ENCODE measurements around the gene NSMCE1. TPM values are rescaled to one million over a fixed set of nuclear protein-coding genes. Genes with fewer than 3 reads are reported as not detected.

The NSMCE1 gene
- total and polyA plus RNA-seq, 2 donors (not counting 1 experiment from before 2014, with no cell fraction given) = 29.0 to 61.9 TPM

- H3K4me1 ChIP-seq (ENCODE audit: control insufficient read depth in 2 of 2, insufficient read depth in 2 of 2, low read length in 2 of 2) = peaks cover 31 to 34% of the 10 kb centered on the region in 2 donors
- DNase-seq (no peak), ATAC-seq (ENCODE audit: low read depth) (peak; percentile 21)
- H3K4me3 Mint-ChIP-seq = peak overlapping the region; percentile 20
- no peaks in the 10 kb centered on the region for H3K27me3 Mint-ChIP-seq
- 76% methylated on average over 5 of the region's 7 CpGs for WGBS (ENCODE audit: insufficient coverage)
- POLR2A ChIA-PET = interaction anchor here (0.7 kb wide), 1 partner anchor 33 kb away, joined by 6 read pairs; no protein-coding TSS in a partner anchor
- H3K27me3 ChIP-seq (replicated peaks in 1 of 4; ENCODE audit: control extremely low read depth in 1 of 4, control insufficient read depth in 3 of 4, insufficient read depth in 4 of 4, low read length in 3 of 4) = no peaks in the 10 kb centered on the region
- peak overlapping the region; percentile 34 for H3K4me2 ChIP-seq (replicated peaks; ENCODE audit: low read depth, low read length, poor library complexity, severe bottlenecking)
- peaks cover 42% of the 10 kb centered on the region for H3K4me1 Mint-ChIP-seq
- no peak overlapping the region for H3K9ac ChIP-seq (ENCODE audit: low read length)
- H4K20me1 ChIP-seq (ENCODE audit: control insufficient read depth, insufficient read depth, low read length, poor library complexity, severe bottlenecking) = no peaks in the 10 kb centered on the region
- H3K9me3 Mint-ChIP-seq (ENCODE audit: insufficient read depth) = no peaks in the 10 kb centered on the region
- CTCF ChIA-PET = no interaction called here
- intact Hi-C loops (cut with micrococcal nuclease) = no loop called here
- H3K36me3 ChIP-seq (replicated peaks in 1 of 2; ENCODE audit: control extremely low read depth in 1 of 2, control insufficient read depth in 1 of 2, extremely low read depth in 1 of 2, insufficient read depth in 2 of 2, low read length in 1 of 2) = no peaks in the 10 kb centered on the region
- no peak overlapping the region for H3K4me3 ChIP-seq (ENCODE audit: control extremely low read depth in 1 of 5, extremely low read depth in 1 of 5, insufficient read depth in 1 of 5, low read depth in 2 of 5, low read length in 4 of 5)
- TF ChIP-seq EZH2 (IDR thresholded peaks at IDR 0.05; ENCODE audit: borderline replicate concordance, insufficient read depth, low read depth, low read length, poor library complexity, severe bottlenecking) = no peak
- no peak for TF ChIP-seq CTCF (IDR thresholded peaks at IDR 0.05)
- no peaks in the 10 kb centered on the region for H3K9me3 ChIP-seq (ENCODE audit: control extremely low read depth in 1 of 3, control insufficient read depth in 2 of 3, insufficient read depth in 1 of 3, low read length in 2 of 3)
- peak overlapping the region; percentile 72 for H3K27ac Mint-ChIP-seq
- H2AFZ ChIP-seq (ENCODE audit: insufficient read depth, low read depth, low read length, poor library complexity, severe bottlenecking) = peak overlapping the region; percentile 38
- H3K79me2 ChIP-seq (ENCODE audit: control insufficient read depth, insufficient read depth, low read length) = no peaks in the 10 kb centered on the region
- no peak overlapping the region for H3K27ac ChIP-seq (ENCODE audit: low read length in 2 of 2)
Observed at GRCh38 chr16:27284865-27285675, 16.5 kb upstream of the NSMCE1 start.

DNA sequence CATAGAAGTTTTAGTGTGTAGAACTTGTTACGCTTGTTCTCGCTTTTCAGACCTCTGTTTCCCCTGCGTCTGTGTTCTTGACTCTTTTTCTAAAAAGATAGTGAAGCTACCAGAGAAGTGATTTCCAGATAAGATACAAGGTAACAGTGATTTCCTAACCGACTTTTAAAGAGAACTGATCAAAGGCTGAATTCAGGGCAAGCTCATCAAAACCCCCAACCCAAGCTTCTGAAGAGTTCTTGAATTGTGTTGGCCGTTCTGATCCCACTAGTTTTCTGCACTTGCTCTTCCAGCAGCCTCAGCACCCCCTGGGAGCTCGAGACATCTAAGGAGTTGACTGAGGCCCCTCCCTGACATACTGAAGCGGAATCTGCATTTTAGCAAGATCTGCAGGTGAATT lies 12.7 kb upstream of the NSMCE1 start:
- ATAC-seq (ENCODE audit: low read depth) = no peak
- intact Hi-C loops (cut with micrococcal nuclease) = no loop called here
- CTCF ChIA-PET = interaction anchor here (1.1 kb wide), 1 partner anchor 27 kb away, joined by 3 read pairs; no protein-coding TSS in a partner anchor
- Histone ChIP-seq H3K4me3 (ENCODE audit: control extremely low read depth in 1 of 5, extremely low read depth in 1 of 5, insufficient read depth in 1 of 5, low read depth in 2 of 5, low read length in 4 of 5) (no peak overlapping the region), H3K4me1 (ENCODE audit: control insufficient read depth in 2 of 2, insufficient read depth in 2 of 2, low read length in 2 of 2) (peaks cover 21% of the 10 kb centered on the region in 2 donors), H3K27me3 (replicated peaks in 1 of 4; ENCODE audit: control extremely low read depth in 1 of 4, control insufficient read depth in 3 of 4, insufficient read depth in 4 of 4, low read length in 3 of 4) (no peaks in the 10 kb centered on the region), H4K20me1 (ENCODE audit: control insufficient read depth, insufficient read depth, low read length, poor library complexity, severe bottlenecking) (no peaks in the 10 kb centered on the region), H3K36me3 (replicated peaks in 1 of 2; ENCODE audit: control extremely low read depth in 1 of 2, control insufficient read depth in 1 of 2, extremely low read depth in 1 of 2, insufficient read depth in 2 of 2, low read length in 1 of 2) (no peaks in the 10 kb centered on the region), H3K27ac (ENCODE audit: low read length in 2 of 2) (no peak overlapping the region), H3K9me3 (ENCODE audit: control extremely low read depth in 1 of 3, control insufficient read depth in 2 of 3, insufficient read depth in 1 of 3, low read length in 2 of 3) (no peaks in the 10 kb centered on the region), H3K9ac (ENCODE audit: low read length) (no peak overlapping the region), H3K4me2 (replicated peaks; ENCODE audit: low read depth, low read length, poor library complexity, severe bottlenecking) (no peak overlapping the region), H3K79me2 (ENCODE audit: control insufficient read depth, insufficient read depth, low read length) (no peaks in the 10 kb centered on the region), H2AFZ (ENCODE audit: insufficient read depth, low read depth, low read length, poor library complexity, severe bottlenecking) (no peak overlapping the region)
- TF ChIP-seq EZH2 (IDR thresholded peaks at IDR 0.05; ENCODE audit: borderline replicate concordance, insufficient read depth, low read depth, low read length, poor library complexity, severe bottlenecking) = no peak
- no peak for TF ChIP-seq CTCF (IDR thresholded peaks at IDR 0.05)
- 91% methylated on average over 5 of the region's 7 CpGs for WGBS (ENCODE audit: insufficient coverage)
- Mint-ChIP-seq H3K27ac (no peak overlapping the region), H3K4me3 (no peak overlapping the region), H3K27me3 (no peaks in the 10 kb centered on the region), H3K4me1 (peaks cover 32% of the 10 kb centered on the region), H3K9me3 (ENCODE audit: insufficient read depth) (no peaks in the 10 kb centered on the region)
- DNase-seq = no peak
- POLR2A ChIA-PET = interaction anchor here (1.1 kb wide), 1 partner anchor 35 kb away, joined by 3 read pairs; no protein-coding TSS in a partner anchor

Data from B cell (primary cell).